CD4-positive, CD25-positive, alpha-beta regulatory T cell (primary cell): Measurements from ENCODE around the gene ACAP2. TPM values are rescaled to one million over a fixed set of nuclear protein-coding genes. Genes with fewer than 3 reads are reported as not detected.

ENCODE experiments used
- ATAC-seq, 2 donors: fragments of 150-1000 bp; cut with Tn5 transposase; one replicate each; pipeline ENCODE4 v1.10.0; 2021; ENCODE audit warnings: low read depth in 2 of 2, moderate number of reproducible peaks in 2 of 2, moderate library complexity in 1 of 2
- DNase-seq, 3 donors: peaks; one replicate each; pipeline versions ENCODE4 v3.0.0 to v3.0.0-alpha.2; 2012 to 2022; ENCODE audit warnings: mixed read lengths in 1 of 3
- H3K27ac ChIP-seq: one replicate; pipeline ENCODE4 v1.7.0; 2013; ENCODE audit warnings: mild to moderate bottlenecking, low read length; ENCODE audit not compliant: insufficient read depth, poor library complexity, severe bottlenecking
- H3K27me3 ChIP-seq: one replicate; pipeline ENCODE4 v1.7.0; 2013; ENCODE audit warnings: low read length; ENCODE audit not compliant: control insufficient read depth, insufficient read depth
- H3K36me3 ChIP-seq: one replicate; pipeline ENCODE4 v1.7.0; 2013; ENCODE audit warnings: mild to moderate bottlenecking, low read length, moderate library complexity; ENCODE audit not compliant: control insufficient read depth, insufficient read depth
- H3K4me1 ChIP-seq: 2 replicates; pipeline ENCODE4 v1.7.0; 2013; ENCODE audit warnings: mild to moderate bottlenecking, low read length; ENCODE audit not compliant: insufficient read depth, control insufficient read depth, poor library complexity, severe bottlenecking
- H3K4me3 ChIP-seq: one replicate; pipeline ENCODE4 v1.7.0; 2013; ENCODE audit warnings: low read depth, mild to moderate bottlenecking, low read length, moderate library complexity
- H3K9me3 ChIP-seq, 2 experiments: 1 replicate in 1 of 2; 2 replicates in 1 of 2; pipeline ENCODE4 v1.7.0; 2013; ENCODE audit warnings: low read length in 2 of 2, mild to moderate bottlenecking in 1 of 2, moderate library complexity in 1 of 2; ENCODE audit not compliant: control insufficient read depth in 2 of 2
- H3K27ac Mint-ChIP-seq, 3 donors: one replicate each; pipeline ENCODE4 v1.8.0; 2020 to 2022; ENCODE audit warnings: mild to moderate bottlenecking in 3 of 3, mixed read lengths in 3 of 3, moderate library complexity in 2 of 3
- H3K27me3 Mint-ChIP-seq: one replicate; pipeline ENCODE4 v1.8.0; 2022; ENCODE audit warnings: mild to moderate bottlenecking, mixed read lengths
- H3K36me3 Mint-ChIP-seq: one replicate; pipeline ENCODE4 v1.8.0; 2020; ENCODE audit warnings: mixed read lengths
- H3K4me1 Mint-ChIP-seq, 4 donors: one replicate each; pipeline ENCODE4 v1.8.0; 2020 to 2022; ENCODE audit warnings: mixed read lengths in 4 of 4, mild to moderate bottlenecking in 1 of 4
- H3K4me3 Mint-ChIP-seq, 4 donors: one replicate each; pipeline ENCODE4 v1.8.0; 2020 to 2022; ENCODE audit warnings: mild to moderate bottlenecking in 4 of 4, mixed read lengths in 4 of 4, moderate library complexity in 3 of 4
- H3K9me3 Mint-ChIP-seq, 7 donors: one replicate each; pipeline ENCODE4 v1.8.0; 2020 to 2022; ENCODE audit warnings: mixed read lengths in 7 of 7, mild to moderate bottlenecking in 3 of 7, moderate library complexity in 2 of 7
- polyA plus RNA-seq, 4 donors: library from polyadenylated mRNA; unstranded; fragments of 300-500 nt; fragmentation: Illumina TruSeq; gene quantifications; one replicate each; pipeline ENCODE4 v1.2.3, GENCODE V29; 2021
- total RNA-seq: library from RNA; stranded (reverse); gene quantifications from one replicate; pipeline ENCODE4 v1.2.3, GENCODE V29; 2022

ACAP2 gene
- total and polyA plus RNA-seq, 5 donors from 2014 or later: 36.9 to 121 (median 51.9) TPM

GRCh38 chr3:195257454-195258448 lies 185.1 kb downstream of the ACAP2 start:
- no peaks in the 10 kb centered on the region for H3K9me3 ChIP-seq
- H3K27ac ChIP-seq: peak overlapping the region; percentile 92
- no peak overlapping the region for H3K4me3 ChIP-seq
- H3K4me3 Mint-ChIP-seq: peak overlapping the region; percentile 7 to 95 (median 74)
- H3K27ac Mint-ChIP-seq: peak overlapping the region; percentile 83 to 95 (median 84)
- peaks cover 0 to 36% (median 20%) of the 10 kb centered on the region in 4 donors for H3K4me1 Mint-ChIP-seq
- no peaks in the 10 kb centered on the region for H3K36me3 Mint-ChIP-seq
- no peaks in the 10 kb centered on the region for H3K27me3 ChIP-seq
- no peaks in the 10 kb centered on the region for H3K9me3 Mint-ChIP-seq
- H3K27me3 Mint-ChIP-seq: no peaks in the 10 kb centered on the region
- DNase-seq: no peak
- ATAC-seq: no peak
- H3K36me3 ChIP-seq: no peaks in the 10 kb centered on the region
- peaks cover 28% of the 10 kb centered on the region for H3K4me1 ChIP-seq

GRCh38 chr3:195256639-195257453 lies 186.0 kb downstream of the ACAP2 start:
- H3K9me3 Mint-ChIP-seq: no peaks in the 10 kb centered on the region
- H3K4me1 Mint-ChIP-seq: peaks cover 0 to 39% (median 22%) of the 10 kb centered on the region in 4 donors
- no peaks in the 10 kb centered on the region for H3K36me3 Mint-ChIP-seq
- H3K4me3 Mint-ChIP-seq: peak overlapping the region in 1 of 4 donors; percentile 7
- no peak for ATAC-seq
- Histone ChIP-seq H3K4me1 (peaks cover 28% of the 10 kb centered on the region), H3K9me3 (no peaks in the 10 kb centered on the region), H3K36me3 (no peaks in the 10 kb centered on the region), H3K27me3 (no peaks in the 10 kb centered on the region), H3K27ac (no peak overlapping the region), H3K4me3 (no peak overlapping the region)
- H3K27ac Mint-ChIP-seq: peak overlapping the region in 2 of 3 donors; percentile 26 to 31
- H3K27me3 Mint-ChIP-seq: no peaks in the 10 kb centered on the region
- DNase-seq: no peak

GRCh38 chr3:195255571-195256501 lies 187.0 kb downstream of the ACAP2 start:
- peak overlapping the region in 2 of 3 donors; percentile 26 to 31 for H3K27ac Mint-ChIP-seq
- Histone ChIP-seq H3K4me3 (no peak overlapping the region), H3K4me1 (peaks cover 27% of the 10 kb centered on the region), H3K9me3 (no peaks in the 10 kb centered on the region), H3K27me3 (no peaks in the 10 kb centered on the region), H3K36me3 (no peaks in the 10 kb centered on the region), H3K27ac (no peak overlapping the region)
- no peaks in the 10 kb centered on the region for H3K27me3 Mint-ChIP-seq
- DNase-seq: no peak
- peaks cover 0 to 43% (median 25%) of the 10 kb centered on the region in 4 donors for H3K4me1 Mint-ChIP-seq
- H3K4me3 Mint-ChIP-seq: no peak overlapping the region
- H3K9me3 Mint-ChIP-seq: no peaks in the 10 kb centered on the region
- ATAC-seq: no peak
- no peaks in the 10 kb centered on the region for H3K36me3 Mint-ChIP-seq

DNA sequence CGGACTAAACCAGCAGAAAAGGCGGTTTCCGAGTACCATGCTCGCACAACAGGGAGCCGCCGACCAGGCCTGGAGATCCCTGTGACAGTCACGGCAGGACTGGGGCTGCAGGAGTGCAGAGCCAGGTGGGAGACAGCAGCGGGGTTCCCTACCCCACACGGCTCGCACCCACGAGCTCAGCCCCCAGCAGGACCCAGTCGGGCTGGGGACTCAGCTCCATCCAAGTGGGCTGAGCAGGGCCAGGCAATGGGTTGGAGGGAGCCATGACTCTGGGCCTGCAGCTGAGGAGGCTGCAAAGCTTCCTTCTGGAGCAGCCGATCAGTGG lies 187.7 kb downstream of the ACAP2 start:
- H3K4me1 Mint-ChIP-seq: peaks cover 5 to 44% (median 28%) of the 10 kb centered on the region in 4 donors
- no peak for DNase-seq
- H3K27me3 Mint-ChIP-seq: no peaks in the 10 kb centered on the region
- Histone ChIP-seq H3K36me3 (no peaks in the 10 kb centered on the region), H3K27me3 (no peaks in the 10 kb centered on the region), H3K27ac (no peak overlapping the region), H3K4me3 (no peak overlapping the region), H3K9me3 (no peaks in the 10 kb centered on the region), H3K4me1 (peaks cover 24% of the 10 kb centered on the region)
- H3K9me3 Mint-ChIP-seq: no peaks in the 10 kb centered on the region
- H3K27ac Mint-ChIP-seq: no peak overlapping the region
- no peak overlapping the region for H3K4me3 Mint-ChIP-seq
- ATAC-seq: no peak
- H3K36me3 Mint-ChIP-seq: no peaks in the 10 kb centered on the region

DNA sequence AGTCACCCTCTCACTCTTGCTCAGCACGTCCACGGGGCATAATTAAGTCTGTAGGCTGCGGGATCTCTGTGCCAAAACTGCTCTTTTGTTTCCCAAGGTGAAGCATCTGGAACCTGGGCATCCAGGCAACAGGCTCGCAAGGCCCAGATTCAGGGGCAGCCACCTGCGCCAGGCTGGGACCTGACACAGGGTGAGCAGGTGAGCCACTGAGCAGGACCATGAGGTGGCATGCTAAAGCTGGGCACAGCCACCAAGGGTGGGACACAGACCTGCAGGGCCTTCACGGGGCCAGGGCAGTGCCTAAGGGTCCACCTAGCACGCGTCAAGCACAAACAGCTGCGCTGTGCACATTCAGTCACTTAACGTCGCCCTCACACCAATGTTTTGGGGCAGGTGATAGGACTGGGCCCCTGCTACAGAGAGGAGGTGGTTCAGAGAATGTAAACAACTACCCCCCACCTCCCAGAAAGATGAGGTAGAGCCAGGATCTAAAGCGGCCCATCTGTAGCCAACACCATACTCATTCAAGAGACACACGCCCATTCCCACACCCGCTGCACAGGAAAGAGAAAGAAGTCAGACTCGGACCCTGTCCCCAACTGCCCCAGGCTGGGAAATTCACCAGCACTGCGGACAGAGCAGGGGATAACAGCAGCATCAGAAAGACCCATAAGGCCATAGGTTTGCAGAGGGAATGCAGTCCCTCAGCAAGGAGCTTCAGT lies 188.2 kb downstream of the ACAP2 start:
- no peaks in the 10 kb centered on the region for H3K36me3 Mint-ChIP-seq
- ATAC-seq (no peak), DNase-seq (no peak)
- Histone ChIP-seq H3K27me3 (no peaks in the 10 kb centered on the region), H3K27ac (no peak overlapping the region), H3K4me3 (no peak overlapping the region), H3K4me1 (peaks cover 21% of the 10 kb centered on the region), H3K36me3 (no peaks in the 10 kb centered on the region), H3K9me3 (no peaks in the 10 kb centered on the region)
- no peaks in the 10 kb centered on the region for H3K9me3 Mint-ChIP-seq
- peak overlapping the region in 2 of 3 donors; percentile 39 to 80 for H3K27ac Mint-ChIP-seq
- no peaks in the 10 kb centered on the region for H3K27me3 Mint-ChIP-seq
- peaks cover 5 to 44% (median 30%) of the 10 kb centered on the region in 4 donors for H3K4me1 Mint-ChIP-seq
- H3K4me3 Mint-ChIP-seq: no peak overlapping the region

GRCh38 chr3:195253923-195254432 lies 188.8 kb downstream of the ACAP2 start:
- H3K27me3 ChIP-seq: no peaks in the 10 kb centered on the region
- Mint-ChIP-seq H3K27ac (peak overlapping the region in 1 of 3 donors; percentile 80), H3K27me3 (no peaks in the 10 kb centered on the region), H3K36me3 (no peaks in the 10 kb centered on the region), H3K9me3 (no peaks in the 10 kb centered on the region), H3K4me3 (no peak overlapping the region), H3K4me1 (peaks cover 5 to 41% (median 32%) of the 10 kb centered on the region in 4 donors)
- H3K9me3 ChIP-seq: no peaks in the 10 kb centered on the region
- DNase-seq (no peak), ATAC-seq (no peak)
- no peak overlapping the region for H3K27ac ChIP-seq
- no peaks in the 10 kb centered on the region for H3K36me3 ChIP-seq
- no peak overlapping the region for H3K4me3 ChIP-seq
- H3K4me1 ChIP-seq: peaks cover 15% of the 10 kb centered on the region
